ENCODE results near the gene DSCAM.

DNA sequence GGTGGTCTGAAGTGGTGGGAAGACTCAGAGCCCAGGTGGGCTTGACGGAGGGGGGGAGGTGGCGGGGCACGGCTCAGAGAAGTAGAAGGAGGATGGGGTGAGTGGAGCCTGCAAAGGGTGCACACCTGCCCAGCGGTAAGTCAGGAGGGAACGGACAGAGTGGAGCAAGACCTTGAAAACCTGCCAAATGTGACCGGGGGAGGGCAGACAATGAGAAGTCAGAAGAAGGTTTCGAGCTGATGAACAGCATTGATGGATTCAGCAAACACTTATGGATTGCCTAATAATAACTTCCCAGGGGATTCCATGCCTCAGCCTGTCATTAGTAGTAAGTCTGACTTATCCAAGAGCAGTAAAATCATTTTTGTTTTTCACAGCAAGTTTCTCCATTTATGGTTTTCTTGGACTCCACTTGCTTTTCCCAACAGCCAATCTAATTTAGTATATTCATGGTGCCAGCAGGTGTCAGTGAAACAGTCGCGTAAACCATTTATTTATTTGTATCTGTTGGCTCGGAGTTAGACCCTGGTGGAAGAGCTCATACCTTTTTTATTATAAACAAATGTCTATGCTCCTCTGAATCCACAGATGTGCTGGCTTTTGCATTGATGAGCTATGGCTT lies 700.6 kb downstream of the DSCAM start:
- no peak for TF ChIP-seq POLR2A (IDR thresholded peaks at IDR 0.05)
- TF ChIP-seq, protein P1, sequence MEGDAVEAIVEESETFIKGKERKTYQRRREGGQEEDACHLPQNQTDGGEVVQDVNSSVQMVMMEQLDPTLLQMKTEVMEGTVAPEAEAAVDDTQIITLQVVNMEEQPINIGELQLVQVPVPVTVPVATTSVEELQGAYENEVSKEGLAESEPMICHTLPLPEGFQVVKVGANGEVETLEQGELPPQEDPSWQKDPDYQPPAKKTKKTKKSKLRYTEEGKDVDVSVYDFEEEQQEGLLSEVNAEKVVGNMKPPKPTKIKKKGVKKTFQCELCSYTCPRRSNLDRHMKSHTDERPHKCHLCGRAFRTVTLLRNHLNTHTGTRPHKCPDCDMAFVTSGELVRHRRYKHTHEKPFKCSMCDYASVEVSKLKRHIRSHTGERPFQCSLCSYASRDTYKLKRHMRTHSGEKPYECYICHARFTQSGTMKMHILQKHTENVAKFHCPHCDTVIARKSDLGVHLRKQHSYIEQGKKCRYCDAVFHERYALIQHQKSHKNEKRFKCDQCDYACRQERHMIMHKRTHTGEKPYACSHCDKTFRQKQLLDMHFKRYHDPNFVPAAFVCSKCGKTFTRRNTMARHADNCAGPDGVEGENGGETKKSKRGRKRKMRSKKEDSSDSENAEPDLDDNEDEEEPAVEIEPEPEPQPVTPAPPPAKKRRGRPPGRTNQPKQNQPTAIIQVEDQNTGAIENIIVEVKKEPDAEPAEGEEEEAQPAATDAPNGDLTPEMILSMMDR (IDR thresholded peaks at IDR 0.05), result no peak

All from uterus (tissue), 2 donors.